Measurements from ENCODE around the gene ECE2.
"Not testable (repeated sequence)": the region's sequence is repeated elsewhere in the genome, so short reads cannot be mapped to it uniquely, and the experiment has no call there.

Gene ECE2

GRCh38 chr3:184336547-184337398 is 61.0 kb downstream of the ECE2 start:
- peak overlapping the region; percentile 85 for H3K9ac ChIP-seq (ENCODE audit: insufficient read length)
- H3K4me3 ChIP-seq: peak overlapping the region; percentile 95
- H3K27ac ChIP-seq: peak overlapping the region; percentile 87; the same call in 1 of the 2 replicates
- DNase-seq (ENCODE audit: low read depth, low spot score): no peak
- no peaks in the 10 kb centered on the region for H3K9me3 ChIP-seq (ENCODE audit: low read depth, low read length)
- no peak for TF ChIP-seq EZH2 (IDR thresholded peaks at IDR 0.05)
- TF ChIP-seq POLR2AphosphoS5 (IDR thresholded peaks at IDR 0.05; ENCODE audit: borderline replicate concordance, low read depth, low read length): no peak
- TF ChIP-seq FOXP2 (optimal IDR thresholded peaks at IDR 0.05; ENCODE audit: control extremely low read depth, extremely low read length, insufficient read depth): no peak
- H3K36me3 ChIP-seq (ENCODE audit: insufficient read depth, low read length): peaks cover 35% of the 10 kb centered on the region

- TF ChIP-seq POLR2AphosphoS5 (IDR thresholded peaks at IDR 0.05; ENCODE audit: borderline replicate concordance, low read depth, low read length) (no peak), FOXP2 (optimal IDR thresholded peaks at IDR 0.05; ENCODE audit: control extremely low read depth, extremely low read length, insufficient read depth) (no peak), EZH2 (IDR thresholded peaks at IDR 0.05) (no peak)
- DNase-seq (ENCODE audit: low read depth, low spot score): no peak
- H3K4me3 ChIP-seq: peak within 1 kb of the TSS; percentile 95
- H3K9ac ChIP-seq (ENCODE audit: insufficient read length): peak within 1 kb of the TSS; percentile 85
- H3K9me3 ChIP-seq (ENCODE audit: low read depth, low read length): no peaks in the 10 kb centered on the region
- peak within 1 kb of the TSS; percentile 87; the same call in 1 of the 2 replicates for H3K27ac ChIP-seq
- H3K36me3 ChIP-seq (ENCODE audit: insufficient read depth, low read length): peaks cover 29% of the 10 kb centered on the region
These were observed 61.5 kb downstream of the ECE2 start, which contains the start of gene FAM131A for GRCh38 chr3:184337399-184337714. Gene FAM131A, plus strand, starts transcription at chr3:184337600. Its CDS starts 31 bp downstream, at chr3:184337631.

GRCh38 chr3:184337981-184338380 is 62.2 kb downstream of the ECE2 start:
- H3K4me3 ChIP-seq: no peak overlapping the region
- no peak overlapping the region for H3K9ac ChIP-seq (ENCODE audit: insufficient read length)
- DNase-seq (ENCODE audit: low read depth, low spot score): no peak
- H3K9me3 ChIP-seq (ENCODE audit: low read depth, low read length): no peaks in the 10 kb centered on the region
- no peak overlapping the region for H3K27ac ChIP-seq
- TF ChIP-seq EZH2 (IDR thresholded peaks at IDR 0.05): no peak
- no peak for TF ChIP-seq POLR2AphosphoS5 (IDR thresholded peaks at IDR 0.05; ENCODE audit: borderline replicate concordance, low read depth, low read length)
- TF ChIP-seq FOXP2 (optimal IDR thresholded peaks at IDR 0.05; ENCODE audit: control extremely low read depth, extremely low read length, insufficient read depth): no peak
- H3K36me3 ChIP-seq (ENCODE audit: insufficient read depth, low read length): peaks cover 23% of the 10 kb centered on the region

- H3K9me3 ChIP-seq (ENCODE audit: low read depth, low read length): no peaks in the 10 kb centered on the region
- H3K9ac ChIP-seq (ENCODE audit: insufficient read length): no peak overlapping the region
- H3K27ac ChIP-seq: no peak overlapping the region
- no peak overlapping the region for H3K4me3 ChIP-seq
- no peak for DNase-seq (ENCODE audit: low read depth, low spot score)
- no peak for TF ChIP-seq POLR2AphosphoS5 (IDR thresholded peaks at IDR 0.05; ENCODE audit: borderline replicate concordance, low read depth, low read length)
- no peak for TF ChIP-seq EZH2 (IDR thresholded peaks at IDR 0.05)
- TF ChIP-seq FOXP2 (optimal IDR thresholded peaks at IDR 0.05; ENCODE audit: control extremely low read depth, extremely low read length, insufficient read depth): no peak
- H3K36me3 ChIP-seq (ENCODE audit: insufficient read depth, low read length): peaks cover 17% of the 10 kb centered on the region
These were observed 62.7 kb downstream of the ECE2 start for GRCh38 chr3:184338511-184338945.

GRCh38 chr3:184339001-184339400 is 63.2 kb downstream of the ECE2 start:
- Histone ChIP-seq H3K36me3 (ENCODE audit: insufficient read depth, low read length) (peaks cover 12% of the 10 kb centered on the region), H3K9ac (ENCODE audit: insufficient read length) (no peak overlapping the region), H3K27ac (no peak overlapping the region), H3K9me3 (ENCODE audit: low read depth, low read length) (no peaks in the 10 kb centered on the region), H3K4me3 (no peak overlapping the region)
- no peak for DNase-seq (ENCODE audit: low read depth, low spot score)
- no peak for TF ChIP-seq FOXP2 (optimal IDR thresholded peaks at IDR 0.05; ENCODE audit: control extremely low read depth, extremely low read length, insufficient read depth)
- TF ChIP-seq POLR2AphosphoS5 (IDR thresholded peaks at IDR 0.05; ENCODE audit: borderline replicate concordance, low read depth, low read length): no peak
- no peak for TF ChIP-seq EZH2 (IDR thresholded peaks at IDR 0.05)

- H3K36me3 ChIP-seq (ENCODE audit: insufficient read depth, low read length); H3K4me3 ChIP-seq; H3K9me3 ChIP-seq (ENCODE audit: low read depth, low read length); DNase-seq (ENCODE audit: low read depth, low spot score); H3K9ac ChIP-seq (ENCODE audit: insufficient read length); H3K27ac ChIP-seq: not testable (repeated sequence)
These were observed 63.8 kb downstream of the ECE2 start for GRCh38 chr3:184339451-184340135.

- Histone ChIP-seq H3K9me3 (ENCODE audit: low read depth, low read length) (no peaks in the 10 kb centered on the region), H3K27ac (no peak overlapping the region), H3K36me3 (ENCODE audit: insufficient read depth, low read length) (no peaks in the 10 kb centered on the region), H3K9ac (ENCODE audit: insufficient read length) (no peak overlapping the region), H3K4me3 (no peak overlapping the region)
- TF ChIP-seq FOXP2 (optimal IDR thresholded peaks at IDR 0.05; ENCODE audit: control extremely low read depth, extremely low read length, insufficient read depth) (no peak), POLR2AphosphoS5 (IDR thresholded peaks at IDR 0.05; ENCODE audit: borderline replicate concordance, low read depth, low read length) (no peak), EZH2 (IDR thresholded peaks at IDR 0.05) (no peak)
- DNase-seq (ENCODE audit: low read depth, low spot score): no peak
These were observed 66.1 kb downstream of the ECE2 start for GRCh38 chr3:184341925-184342324.

All from SK-N-MC (cell line).